ENCODE results near the gene USP34.

- TF ChIP-seq USF1 (IDR thresholded peaks at IDR 0.05) (no peak), RAD21 (IDR thresholded peaks at IDR 0.05; ENCODE audit: low read depth) (no peak), MAX (IDR thresholded peaks at IDR 0.05) (no peak), REST (IDR thresholded peaks at IDR 0.05; ENCODE audit: low read depth) (no peak), YY1 (IDR thresholded peaks at IDR 0.05; ENCODE audit: low read depth) (no peak), TCF12 (IDR thresholded peaks at IDR 0.05; ENCODE audit: low read depth) (no peak), TAF1 (IDR thresholded peaks at IDR 0.05; ENCODE audit: low read depth) (no peak), EGR1 (IDR thresholded peaks at IDR 0.05) (no peak)
Measured at GRCh38 chr2:61510674-61511671, 40.1 kb upstream of the USP34 start.

Data from Ishikawa (cell line).